Vagina (tissue), 2 donors: ENCODE results near the gene KCNIP4. TPM values are rescaled to one million over a fixed set of nuclear protein-coding genes. Genes with fewer than 3 reads are reported as not detected.
A peak's percentile ranks its signal among the peaks of the same experiment; 100 is the strongest.
"Not testable (repeated sequence)": the region's sequence is repeated elsewhere in the genome, so short reads cannot be mapped to it uniquely, and the experiment has no call there.

Experiments used
- DNase-seq, 2 donors: peaks; one replicate each; pipeline ENCODE4 v3.0.0-alpha.2; 2017; ENCODE audit errors: extremely low spot score in 2 of 2
- H3K27ac ChIP-seq: fragments of 200-600 bp; sonication (generic); one replicate; pipeline ENCODE4 v1.5.1; 2019
- H3K27me3 ChIP-seq: fragments of 200-600 bp; sonication (generic); one replicate; pipeline ENCODE4 v1.5.1; 2019
- H3K36me3 ChIP-seq, 2 donors: fragments of 200-600 bp; sonication (generic); one replicate each; pipeline ENCODE4 v1.5.1; 2017 to 2019
- H3K4me1 ChIP-seq: fragments of 200-600 bp; sonication (generic); one replicate; pipeline ENCODE4 v1.5.1; 2019
- H3K4me3 ChIP-seq, 2 donors: fragments of 200-600 bp; sonication (generic); 1 replicate in 1 of 2; 2 replicates in 1 of 2; pipeline ENCODE4 v1.5.1; 2016 to 2019
- H3K9me3 ChIP-seq: fragments of 200-600 bp; sonication (generic); one replicate; pipeline ENCODE4 v1.5.1; 2019
- CTCF ChIP-seq, 3 experiments: fragments of 450-650 bp in 2 of 3; fragments of 200-600 bp in 1 of 3; sonication (generic) in 1 of 3; IDR thresholded peaks; one replicate each; pipeline ENCODE4 v1.5.1; 2017 to 2019; ENCODE audit warnings: antibody characterized with exemption in 3 of 3, mild to moderate bottlenecking in 2 of 3, moderate library complexity in 2 of 3
- POLR2A ChIP-seq, 2 donors: fragments of 450-650 bp; IDR thresholded peaks; one replicate each; pipeline ENCODE4 v1.6.1; 2017; ENCODE audit warnings: antibody characterized with exemption in 2 of 2, mild to moderate bottlenecking in 2 of 2, moderate library complexity in 2 of 2
- POLR2AphosphoS5 ChIP-seq, 2 donors: sonication (generic); formaldehyde crosslinking; IDR thresholded peaks; one replicate each; pipeline ENCODE4 v1.9.0; 2017; ENCODE audit warnings: antibody characterized with exemption in 2 of 2, mild to moderate bottlenecking in 2 of 2, low read depth in 1 of 2; ENCODE audit not compliant: insufficient read depth in 1 of 2
- intact Hi-C: fragments of 100-400 bp; cut with DNase I; formaldehyde crosslinking; loops from one replicate; pipeline ENCODE4 v1.15.1; 2023
- total RNA-seq: library from RNA; depleted of rRNA; stranded (reverse); fragments of >200 nt; gene quantifications from one replicate; pipeline ENCODE4 v1.2.3, GENCODE V29; 2016

Gene KCNIP4
- total RNA-seq, result not detected

GRCh38 chr4:21948347-21949072 is at the start of gene KCNIP4:
KCNIP4 (minus strand) TSS chr4:21948772.
- no peak for DNase-seq
- peak within 1 kb of the TSS; percentile 57 to 63 for H3K4me3 ChIP-seq
- TF ChIP-seq POLR2A (IDR thresholded peaks at IDR 0.05), result no peak
- TF ChIP-seq POLR2AphosphoS5 (IDR thresholded peaks at IDR 0.05; ENCODE audit: insufficient read depth in 1 of 2, low read depth in 1 of 2), result no peak
- TF ChIP-seq CTCF (IDR thresholded peaks at IDR 0.05), result no peak

GRCh38 chr4:21996618-21997017 is 48.0 kb upstream of the KCNIP4 start:
- H3K4me3 ChIP-seq, H3K27ac ChIP-seq, intact Hi-C loops: not testable (repeated sequence)

More at GRCh38 chr4:21948347-21949072, at the start of gene KCNIP4:
- H3K27ac ChIP-seq, result peak within 1 kb of the TSS; percentile 17
- peaks cover 8% of the 10 kb centered on the region for H3K4me1 ChIP-seq
- H3K9me3 ChIP-seq, result no peaks in the 10 kb centered on the region
- intact Hi-C loops, result no loop called here
- H3K36me3 ChIP-seq, result no peaks in the 10 kb centered on the region
- H3K27me3 ChIP-seq, result no peaks in the 10 kb centered on the region

GRCh38 chr4:21992330-21992729 is 43.8 kb upstream of the KCNIP4 start:
- TF ChIP-seq POLR2A (IDR thresholded peaks at IDR 0.05), result no peak
- TF ChIP-seq POLR2AphosphoS5 (IDR thresholded peaks at IDR 0.05; ENCODE audit: insufficient read depth in 1 of 2, low read depth in 1 of 2), result no peak
- TF ChIP-seq CTCF (IDR thresholded peaks at IDR 0.05), result no peak
- intact Hi-C loops, result no loop called here
- H3K4me3 ChIP-seq, result no peak overlapping the region
- H3K4me1 ChIP-seq, result peaks cover 4% of the 10 kb centered on the region
- H3K27me3 ChIP-seq, result no peaks in the 10 kb centered on the region
- no peak for DNase-seq
- H3K9me3 ChIP-seq, result no peaks in the 10 kb centered on the region
- no peak overlapping the region for H3K27ac ChIP-seq
- no peaks in the 10 kb centered on the region for H3K36me3 ChIP-seq

More at GRCh38 chr4:21996618-21997017, 48.0 kb upstream of the KCNIP4 start:
- not testable (repeated sequence) for DNase-seq, H3K27me3 ChIP-seq, H3K36me3 ChIP-seq, H3K9me3 ChIP-seq, H3K4me1 ChIP-seq

- H3K4me3 ChIP-seq, result no peak overlapping the region
- TF ChIP-seq POLR2A (IDR thresholded peaks at IDR 0.05), result no peak
- TF ChIP-seq CTCF (IDR thresholded peaks at IDR 0.05), result no peak
- TF ChIP-seq POLR2AphosphoS5 (IDR thresholded peaks at IDR 0.05; ENCODE audit: insufficient read depth in 1 of 2, low read depth in 1 of 2), result no peak
- intact Hi-C loops, result no loop called here
- DNase-seq, result no peak
- H3K9me3 ChIP-seq, result no peaks in the 10 kb centered on the region
- peaks cover 4% of the 10 kb centered on the region for H3K4me1 ChIP-seq
- H3K27ac ChIP-seq, result no peak overlapping the region
- H3K36me3 ChIP-seq, result no peaks in the 10 kb centered on the region
- no peaks in the 10 kb centered on the region for H3K27me3 ChIP-seq
Observed at GRCh38 chr4:21991562-21991961, 43.0 kb upstream of the KCNIP4 start.

- intact Hi-C loops, result no loop called here
- no peaks in the 10 kb centered on the region for H3K36me3 ChIP-seq
- TF ChIP-seq POLR2AphosphoS5 (IDR thresholded peaks at IDR 0.05; ENCODE audit: insufficient read depth in 1 of 2, low read depth in 1 of 2), result no peak
- no peak for TF ChIP-seq POLR2A (IDR thresholded peaks at IDR 0.05)
- TF ChIP-seq CTCF (IDR thresholded peaks at IDR 0.05), result no peak
- peaks cover 4% of the 10 kb centered on the region for H3K4me1 ChIP-seq
- no peaks in the 10 kb centered on the region for H3K27me3 ChIP-seq
- H3K9me3 ChIP-seq, result no peaks in the 10 kb centered on the region
- H3K27ac ChIP-seq, result no peak overlapping the region
- no peak for DNase-seq
- H3K4me3 ChIP-seq, result no peak overlapping the region
Observed at GRCh38 chr4:21991050-21991449, 42.5 kb upstream of the KCNIP4 start.
